CD4-positive, alpha-beta memory T cell (primary cell): Measurements from ENCODE around the gene SUFU. TPM values are rescaled to one million over a fixed set of nuclear protein-coding genes. Genes with fewer than 3 reads are reported as not detected.

ENCODE experiments used
- CTCF ChIA-PET: fragments of 350-600 bp; sonication (Branson Sonifier 250); formaldehyde crosslinking; loops from one replicate; lab custom pipeline; 2021; ENCODE audit warnings: inconsistent platforms; ENCODE audit not compliant: partially characterized antibody; lab: Charles Lee
- POLR2A ChIA-PET: fragments of 350-600 bp; sonication (Branson Sonifier 250); formaldehyde crosslinking; loops from one replicate; lab custom pipeline; 2021; ENCODE audit not compliant: partially characterized antibody; lab: Charles Lee
- DNase-seq, 5 donors: peaks; one replicate each; pipeline versions ENCODE4 v3.0.0 to v3.0.0-alpha.2; 2020 to 2022; ENCODE audit warnings: mixed read lengths in 1 of 5
- H3K27ac ChIP-seq: one replicate; pipeline ENCODE4 v1.7.0; 2013; ENCODE audit warnings: low read depth, low read length
- H3K27me3 ChIP-seq: 2 replicates; pipeline ENCODE4 v1.7.0; 2013; ENCODE audit warnings: mild to moderate bottlenecking, low read length, moderate library complexity; ENCODE audit not compliant: insufficient read depth
- H3K36me3 ChIP-seq: 2 replicates; pipeline ENCODE4 v1.7.0; 2013; ENCODE audit warnings: mild to moderate bottlenecking, low read length, moderate library complexity; ENCODE audit not compliant: insufficient read depth
- H3K4me1 ChIP-seq: 2 replicates; pipeline ENCODE4 v1.7.0; 2013; ENCODE audit warnings: mild to moderate bottlenecking, low read length, moderate library complexity; ENCODE audit not compliant: insufficient read depth
- H3K4me3 ChIP-seq, 2 donors: one replicate each; pipeline ENCODE4 v1.7.0; 2013; ENCODE audit warnings: low read length in 2 of 2, mild to moderate bottlenecking in 1 of 2
- H3K9me3 ChIP-seq, 2 donors: one replicate each; pipeline ENCODE4 v1.7.0; 2013; ENCODE audit warnings: low read length in 2 of 2, control low read depth in 1 of 2; ENCODE audit not compliant: control insufficient read depth in 1 of 2
- H3K27ac Mint-ChIP-seq, 7 donors: one replicate each; pipeline ENCODE4 v1.8.0; 2020 to 2021; ENCODE audit warnings: mixed read lengths in 7 of 7, mild to moderate bottlenecking in 6 of 7, inconsistent platforms in 3 of 7, moderate library complexity in 3 of 7
- H3K27me3 Mint-ChIP-seq, 2 donors: one replicate each; pipeline ENCODE4 v1.8.0; 2020 to 2021; ENCODE audit warnings: mixed read lengths in 2 of 2
- H3K36me3 Mint-ChIP-seq, 2 donors: one replicate each; pipeline ENCODE4 v1.8.0; 2020 to 2021; ENCODE audit warnings: mixed read lengths in 2 of 2, inconsistent platforms in 1 of 2, mild to moderate bottlenecking in 1 of 2
- H3K4me1 Mint-ChIP-seq, 4 donors: one replicate each; pipeline ENCODE4 v1.8.0; 2020 to 2021; ENCODE audit warnings: mixed read lengths in 4 of 4, mild to moderate bottlenecking in 1 of 4
- H3K4me3 Mint-ChIP-seq, 8 donors: one replicate each; pipeline ENCODE4 v1.8.0; 2020 to 2021; ENCODE audit warnings: mixed read lengths in 8 of 8, mild to moderate bottlenecking in 7 of 8, moderate library complexity in 6 of 8, inconsistent platforms in 3 of 8
- H3K9me3 Mint-ChIP-seq, 8 donors: one replicate each; pipeline ENCODE4 v1.8.0; 2020 to 2021; ENCODE audit warnings: mixed read lengths in 8 of 8, mild to moderate bottlenecking in 5 of 8, inconsistent platforms in 3 of 8, moderate library complexity in 1 of 8
- intact Hi-C: fragments of 100-400 bp; cut with micrococcal nuclease; formaldehyde crosslinking; loops from one replicate; pipeline ENCODE4 v1.15.1; 2023
- polyA plus RNA-seq, 2 donors: library from polyadenylated mRNA; unstranded; fragments of 300-500 nt; fragmentation: Illumina TruSeq; gene quantifications; one replicate each; pipeline ENCODE4 v1.2.3, GENCODE V29; 2021
- total RNA-seq, 2 experiments: library from RNA; stranded (reverse); gene quantifications; one replicate each; pipeline ENCODE4 v1.2.3, GENCODE V29; 2021

SUFU gene
- total and polyA plus RNA-seq, 4 experiments from 2014 or later: 2.0 to 22.0 (median 16.5) TPM

DNA sequence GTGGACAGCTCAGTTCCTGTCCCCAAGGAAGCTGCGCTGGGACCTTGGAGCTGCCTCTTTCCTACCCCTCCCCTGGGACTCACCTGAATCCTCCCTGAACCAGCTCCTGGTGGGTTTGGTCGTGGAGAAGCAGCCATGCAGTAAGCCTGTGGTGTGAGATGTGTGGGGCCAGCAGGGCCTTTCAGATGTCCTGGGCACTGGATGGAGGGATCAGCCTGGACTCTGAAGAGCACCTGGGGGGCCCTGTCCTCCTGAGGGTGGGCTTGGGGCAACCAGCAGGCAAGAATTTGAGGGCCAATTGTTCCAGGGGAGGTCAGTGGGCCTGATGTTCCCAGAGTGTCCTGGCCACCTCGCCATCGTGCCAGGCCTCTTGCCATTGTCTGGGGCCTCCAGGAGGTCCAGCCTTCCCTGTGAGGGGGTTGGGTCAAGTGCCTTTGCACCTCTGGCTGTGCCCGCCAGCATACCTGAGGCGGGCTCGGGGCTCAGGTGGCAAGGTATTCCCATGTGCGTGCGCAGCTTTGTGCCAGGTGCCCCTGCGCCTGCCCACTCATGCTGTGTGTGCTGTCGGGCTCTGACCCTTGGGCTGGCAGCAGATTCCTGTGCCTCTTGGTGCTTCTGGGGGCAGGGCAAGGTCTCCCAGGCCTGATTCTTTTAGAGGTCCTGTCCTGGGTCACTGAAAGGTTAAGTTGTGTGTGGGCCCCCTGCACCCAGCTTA lies 147.8 kb downstream of the SUFU start:
- H3K36me3 ChIP-seq: peaks cover 34% of the 10 kb centered on the region
- no peaks in the 10 kb centered on the region for H3K9me3 ChIP-seq
- peak overlapping the region; percentile 82 for H3K27ac ChIP-seq
- peaks cover 65% of the 10 kb centered on the region for H3K4me1 ChIP-seq
- peaks cover 42 to 76% (median 61%) of the 10 kb centered on the region in 4 donors for H3K4me1 Mint-ChIP-seq
- no peaks in the 10 kb centered on the region for H3K27me3 Mint-ChIP-seq
- H3K27me3 ChIP-seq: no peaks in the 10 kb centered on the region
- H3K36me3 Mint-ChIP-seq: peaks cover 19 to 47% of the 10 kb centered on the region in 2 donors
- H3K27ac Mint-ChIP-seq: peak overlapping the region in 6 of 7 donors; percentile 65 to 95 (median 90)
- no peak overlapping the region for H3K4me3 ChIP-seq
- intact Hi-C loops: no loop called here
- no peaks in the 10 kb centered on the region for H3K9me3 Mint-ChIP-seq
- H3K4me3 Mint-ChIP-seq: peak overlapping the region in 7 of 8 donors; percentile 38 to 75 (median 63)
- ChIA-PET POLR2A (interaction anchor here (5.1 to 21.9 kb wide), 2 partner anchors 10 to 22 kb away, joined by 31 to 431 read pairs; no protein-coding TSS in a partner anchor), CTCF (interaction anchor here (1.0 to 1.2 kb wide), 2 partner anchors 22 to 24 kb away, joined by 3 read pairs; no protein-coding TSS in a partner anchor)
- DNase-seq: no peak

- Mint-ChIP-seq H3K27ac (peak overlapping the region; percentile 68 to 95 (median 88)), H3K9me3 (no peaks in the 10 kb centered on the region), H3K36me3 (peaks cover 21 to 51% of the 10 kb centered on the region in 2 donors), H3K4me3 (peak overlapping the region in 7 of 8 donors; percentile 18 to 75 (median 63)), H3K27me3 (no peaks in the 10 kb centered on the region), H3K4me1 (peaks cover 40 to 73% (median 57%) of the 10 kb centered on the region in 4 donors)
- no peaks in the 10 kb centered on the region for H3K9me3 ChIP-seq
- no peak for DNase-seq
- intact Hi-C loops: no loop called here
- H3K27me3 ChIP-seq: no peaks in the 10 kb centered on the region
- H3K4me1 ChIP-seq: peaks cover 59% of the 10 kb centered on the region
- ChIA-PET CTCF (interaction anchor here (1.0 to 1.6 kb wide), 3 partner anchors 17 to 23 kb away, joined by 3 to 6 read pairs (median 3); no protein-coding TSS in a partner anchor), POLR2A (interaction anchor here (5.1 to 21.9 kb wide), 2 partner anchors 9 to 22 kb away, joined by 31 to 431 read pairs; no protein-coding TSS in a partner anchor)
- peak overlapping the region; percentile 82 for H3K27ac ChIP-seq
- H3K36me3 ChIP-seq: peaks cover 39% of the 10 kb centered on the region
- H3K4me3 ChIP-seq: no peak overlapping the region
These were observed 148.6 kb downstream of the SUFU start for GRCh38 chr10:102652170-102652916.

- ChIA-PET CTCF (interaction anchor here (1.2 to 1.6 kb wide), 3 partner anchors 17 to 82 kb away, joined by 3 to 6 read pairs (median 3); no protein-coding TSS in a partner anchor), POLR2A (interaction anchor here (0.7 to 21.9 kb wide), 7 partner anchors 7 to 148 kb away, joined by 3 to 431 read pairs (median 5); partner anchors contain the start of genes TRIM8 and WBP1L)
- Mint-ChIP-seq H3K27ac (peak overlapping the region; percentile 68 to 95 (median 87)), H3K9me3 (no peaks in the 10 kb centered on the region), H3K4me1 (peaks cover 40 to 73% (median 55%) of the 10 kb centered on the region in 4 donors), H3K4me3 (peak overlapping the region in 4 of 8 donors; percentile 5 to 67 (median 36)), H3K27me3 (no peaks in the 10 kb centered on the region), H3K36me3 (peaks cover 27 to 56% of the 10 kb centered on the region in 2 donors)
- no peaks in the 10 kb centered on the region for H3K9me3 ChIP-seq
- intact Hi-C loops: no loop called here
- DNase-seq: no peak
- peaks cover 59% of the 10 kb centered on the region for H3K4me1 ChIP-seq
- no peaks in the 10 kb centered on the region for H3K27me3 ChIP-seq
- H3K4me3 ChIP-seq: no peak overlapping the region
- H3K36me3 ChIP-seq: peaks cover 42% of the 10 kb centered on the region
- H3K27ac ChIP-seq: no peak overlapping the region
These were observed 149.3 kb downstream of the SUFU start for GRCh38 chr10:102653060-102653459.

DNA sequence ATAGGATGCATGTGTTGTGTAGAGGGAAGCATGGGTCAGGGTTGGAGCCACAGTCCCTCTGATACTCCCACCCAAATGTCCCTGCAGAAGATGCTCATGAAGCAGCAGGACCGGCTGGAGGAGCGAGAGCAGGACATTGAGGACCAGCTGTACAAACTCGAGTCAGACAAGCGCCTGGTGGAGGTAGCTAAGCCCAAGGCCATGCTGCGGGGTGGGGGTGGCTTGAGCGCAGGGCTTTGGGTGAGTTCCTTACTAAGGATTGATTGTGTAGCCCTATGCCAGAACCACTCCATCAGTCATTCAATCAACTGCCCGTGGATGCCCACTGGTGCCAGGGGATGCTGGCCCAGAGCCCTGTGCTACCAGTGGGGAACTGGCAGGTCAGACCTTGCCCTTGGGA lies 150.8 kb downstream of the SUFU start:
- POLR2A ChIA-PET: interaction anchor here (1.2 to 21.9 kb wide), 3 partner anchors 9 to 19 kb away, joined by 3 to 431 read pairs (median 206); partner anchors contain the start of gene TRIM8
- Histone ChIP-seq H3K9me3 (no peaks in the 10 kb centered on the region), H3K27ac (no peak overlapping the region), H3K36me3 (peaks cover 42% of the 10 kb centered on the region), H3K4me1 (peaks cover 58% of the 10 kb centered on the region), H3K4me3 (no peak overlapping the region), H3K27me3 (no peaks in the 10 kb centered on the region)
- no peaks in the 10 kb centered on the region for H3K9me3 Mint-ChIP-seq
- CTCF ChIA-PET: interaction anchor here (1.1 to 1.4 kb wide), 2 partner anchors 10 to 21 kb away, joined by 3 read pairs; partner anchors contain the start of gene TRIM8
- intact Hi-C loops: no loop called here
- DNase-seq: no peak
- H3K27me3 Mint-ChIP-seq: no peaks in the 10 kb centered on the region
- H3K27ac Mint-ChIP-seq: peak overlapping the region in 2 of 7 donors; percentile 22 to 35
- no peak overlapping the region for H3K4me3 Mint-ChIP-seq
- peaks cover 34 to 72% (median 48%) of the 10 kb centered on the region in 4 donors for H3K4me1 Mint-ChIP-seq
- peaks cover 23 to 57% of the 10 kb centered on the region in 2 donors for H3K36me3 Mint-ChIP-seq

- POLR2A ChIA-PET: interaction anchor here (0.6 to 21.9 kb wide), 4 partner anchors 9 to 19 kb away, joined by 3 to 431 read pairs (median 105); partner anchors contain the start of gene TRIM8
- peaks cover 42% of the 10 kb centered on the region for H3K36me3 ChIP-seq
These were observed 151.2 kb downstream of the SUFU start for GRCh38 chr10:102654969-102655368.

GRCh38 chr10:102656026-102656425 lies 152.3 kb downstream of the SUFU start:
- CTCF ChIA-PET: interaction anchor here (0.9 kb wide), 1 partner anchor 14 kb away, joined by 3 read pairs; no protein-coding TSS in a partner anchor
- DNase-seq: no peak
- no peak overlapping the region for H3K4me3 ChIP-seq
- POLR2A ChIA-PET: interaction anchor here (0.9 to 21.9 kb wide), 3 partner anchors 10 to 87 kb away, joined by 3 to 431 read pairs (median 206); partner anchors contain the start of genes TRIM8 and WBP1L
- Mint-ChIP-seq H3K27me3 (no peaks in the 10 kb centered on the region), H3K36me3 (peaks cover 23 to 56% of the 10 kb centered on the region in 2 donors), H3K4me3 (no peak overlapping the region), H3K4me1 (peaks cover 32 to 74% (median 47%) of the 10 kb centered on the region in 4 donors), H3K9me3 (no peaks in the 10 kb centered on the region), H3K27ac (peak overlapping the region in 3 of 7 donors; percentile 30 to 68 (median 35))
- H3K4me1 ChIP-seq: peaks cover 57% of the 10 kb centered on the region
- H3K36me3 ChIP-seq: peaks cover 42% of the 10 kb centered on the region
- intact Hi-C loops: no loop called here
- H3K27me3 ChIP-seq: no peaks in the 10 kb centered on the region
- H3K9me3 ChIP-seq: no peaks in the 10 kb centered on the region
- no peak overlapping the region for H3K27ac ChIP-seq

More at GRCh38 chr10:102654969-102655368, 151.2 kb downstream of the SUFU start:
- CTCF ChIA-PET: interaction anchor here (1.1 kb wide), 1 partner anchor 10 kb away, joined by 3 read pairs; the partner anchor contains the start of gene TRIM8
- Histone ChIP-seq H3K27me3 (no peaks in the 10 kb centered on the region), H3K9me3 (no peaks in the 10 kb centered on the region), H3K4me3 (no peak overlapping the region), H3K4me1 (peaks cover 57% of the 10 kb centered on the region), H3K27ac (no peak overlapping the region)
- Mint-ChIP-seq H3K9me3 (no peaks in the 10 kb centered on the region), H3K4me3 (no peak overlapping the region), H3K27ac (peak overlapping the region in 1 of 7 donors; percentile 35), H3K27me3 (no peaks in the 10 kb centered on the region), H3K36me3 (peaks cover 23 to 57% of the 10 kb centered on the region in 2 donors), H3K4me1 (peaks cover 33 to 74% (median 47%) of the 10 kb centered on the region in 4 donors)
- intact Hi-C loops: no loop called here
- no peak for DNase-seq
